Astrocyte of the spinal cord (primary cell): ENCODE measurements around the gene HK3.

Experiments used
- DNase-seq: peaks from one replicate; pipeline ENCODE4 v3.0.0; 2011; ENCODE audit warnings: low read depth, low spot score
- H3K4me3 ChIP-seq: 2 replicates; pipeline ENCODE4 v1.5.1; 2011; ENCODE audit warnings: low read depth, mild to moderate bottlenecking, low read length, moderate library complexity
- in situ Hi-C: cut with HindIII; loops from 2 replicates; pipeline ENCODE4 v1.10.0; 2017; ENCODE audit warnings: low sequenced_read_pairs
- TF ChIP-seq, protein P1 (sequence below): IDR thresholded peaks from 2 replicates; pipeline ENCODE4 v1.5.1; 2012; ENCODE audit warnings: low read depth, mild to moderate bottlenecking, low read length, inconsistent platforms

HK3 gene

DNA sequence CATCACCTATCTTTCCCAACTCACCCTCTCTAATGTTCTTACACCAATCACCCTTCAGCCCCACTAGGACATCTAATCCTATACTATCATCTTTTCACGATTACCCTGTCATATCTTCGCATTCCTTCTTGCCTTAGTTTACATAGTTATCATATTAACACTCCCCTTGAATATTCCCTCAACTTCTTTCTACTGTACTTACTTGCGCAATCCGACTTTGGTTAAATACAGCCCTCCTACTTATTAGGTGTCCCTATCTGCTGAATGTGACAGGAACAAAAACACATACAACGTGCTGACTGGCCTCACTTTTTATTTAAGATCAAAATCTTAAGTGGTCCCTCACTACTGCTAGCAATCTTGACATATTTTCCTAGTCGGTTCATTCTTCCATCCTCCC lies 19.5 kb upstream of the HK3 start:
- DNase-seq: no peak
- TF ChIP-seq, protein P1, sequence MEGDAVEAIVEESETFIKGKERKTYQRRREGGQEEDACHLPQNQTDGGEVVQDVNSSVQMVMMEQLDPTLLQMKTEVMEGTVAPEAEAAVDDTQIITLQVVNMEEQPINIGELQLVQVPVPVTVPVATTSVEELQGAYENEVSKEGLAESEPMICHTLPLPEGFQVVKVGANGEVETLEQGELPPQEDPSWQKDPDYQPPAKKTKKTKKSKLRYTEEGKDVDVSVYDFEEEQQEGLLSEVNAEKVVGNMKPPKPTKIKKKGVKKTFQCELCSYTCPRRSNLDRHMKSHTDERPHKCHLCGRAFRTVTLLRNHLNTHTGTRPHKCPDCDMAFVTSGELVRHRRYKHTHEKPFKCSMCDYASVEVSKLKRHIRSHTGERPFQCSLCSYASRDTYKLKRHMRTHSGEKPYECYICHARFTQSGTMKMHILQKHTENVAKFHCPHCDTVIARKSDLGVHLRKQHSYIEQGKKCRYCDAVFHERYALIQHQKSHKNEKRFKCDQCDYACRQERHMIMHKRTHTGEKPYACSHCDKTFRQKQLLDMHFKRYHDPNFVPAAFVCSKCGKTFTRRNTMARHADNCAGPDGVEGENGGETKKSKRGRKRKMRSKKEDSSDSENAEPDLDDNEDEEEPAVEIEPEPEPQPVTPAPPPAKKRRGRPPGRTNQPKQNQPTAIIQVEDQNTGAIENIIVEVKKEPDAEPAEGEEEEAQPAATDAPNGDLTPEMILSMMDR: no peak
- in situ Hi-C loops: no loop called here
- H3K4me3 ChIP-seq: no peak overlapping the region

GRCh38 chr5:176916337-176916736 lies 17.2 kb upstream of the HK3 start:
- in situ Hi-C loops: no loop called here
- TF ChIP-seq, protein P1: no peak
- peak; percentile 6 for DNase-seq
- no peak overlapping the region for H3K4me3 ChIP-seq

DNA sequence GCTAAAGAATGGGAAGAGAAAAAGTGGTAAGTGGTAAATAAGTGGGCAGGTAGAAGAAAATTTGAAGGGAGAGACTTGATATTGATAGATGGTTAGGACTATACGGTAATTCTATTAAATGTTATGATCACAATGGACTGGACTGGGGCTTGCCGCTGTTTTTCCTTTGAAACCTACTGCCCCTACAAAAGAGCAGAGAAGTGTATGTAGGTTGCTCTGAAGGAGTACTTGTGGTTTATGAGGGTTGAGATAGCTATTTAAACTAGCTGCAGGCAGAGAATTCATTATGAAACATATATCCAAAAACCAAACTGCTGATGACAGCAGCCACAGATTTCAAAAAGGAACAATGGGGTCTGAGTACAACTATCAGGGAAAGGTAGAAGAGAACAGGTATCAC lies 16.8 kb upstream of the HK3 start:
- DNase-seq: no peak
- TF ChIP-seq, protein P1: no peak
- no peak overlapping the region for H3K4me3 ChIP-seq
- in situ Hi-C loops: no loop called here

GRCh38 chr5:176912115-176912514 lies 13.0 kb upstream of the HK3 start:
- in situ Hi-C loops: no loop called here
- no peak for DNase-seq
- TF ChIP-seq, protein P1: no peak
- H3K4me3 ChIP-seq: no peak overlapping the region

GRCh38 chr5:176908675-176909368 lies 9.7 kb upstream of the HK3 start:
- H3K4me3 ChIP-seq: no peak overlapping the region
- TF ChIP-seq, protein P1: no peak
- in situ Hi-C loops: no loop called here

GRCh38 chr5:176906796-176907195 lies 7.7 kb upstream of the HK3 start:
- in situ Hi-C loops: no loop called here
- no peak for DNase-seq
- H3K4me3 ChIP-seq: no peak overlapping the region
- TF ChIP-seq, protein P1: no peak

More at GRCh38 chr5:176908675-176909368, 9.7 kb upstream of the HK3 start:
- no peak for DNase-seq

DNA sequence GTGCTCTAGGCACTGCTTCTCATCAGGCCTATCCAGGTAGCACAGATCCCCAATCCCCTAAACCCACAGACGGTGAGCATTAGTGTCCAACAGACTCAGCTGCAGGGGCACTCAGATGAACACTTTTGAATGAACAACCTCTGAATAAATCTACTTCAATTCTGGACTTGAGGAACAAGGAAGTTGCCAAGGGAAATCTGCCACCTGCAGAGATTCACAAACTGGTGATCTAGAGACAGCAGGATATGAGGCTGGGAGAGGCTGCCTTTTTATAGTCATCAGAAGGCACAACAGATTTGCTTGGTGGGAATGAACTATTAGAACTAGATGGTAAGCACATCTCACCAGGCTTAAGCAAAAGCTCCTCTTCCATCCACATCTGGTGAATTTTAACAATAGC lies 7.0 kb upstream of the HK3 start:
- DNase-seq: no peak
- in situ Hi-C loops: no loop called here

More for the DNA sequence above, 7.0 kb upstream of the HK3 start:
- TF ChIP-seq, protein P1: no peak
- H3K4me3 ChIP-seq: no peak overlapping the region
